IMR-90 (cell line): ENCODE measurements around the gene L1CAM.

ENCODE experiments used
- BHLHE40 ChIP-seq: fragments of 150-350 bp; IDR thresholded peaks from 2 replicates; pipeline ENCODE4 v1.6.1; 2016; ENCODE audit warnings: mild to moderate bottlenecking, low read depth, low read length
- CEBPB ChIP-seq: IDR thresholded peaks from 2 replicates; pipeline ENCODE4 v1.6.1; 2012; ENCODE audit warnings: low read depth, low read length, improper control_type of control experiment
- CTCF ChIP-seq: conservative IDR thresholded peaks from 2 replicates; pipeline ENCODE4 v1.5.1; 2012; ENCODE audit warnings: mild to moderate bottlenecking, low read depth, low read length, improper control_type of control experiment
- FOS ChIP-seq: fragments of 150-350 bp; IDR thresholded peaks from 2 replicates; pipeline ENCODE4 v1.6.1; 2016; ENCODE audit warnings: low read depth, low read length
- MAFK ChIP-seq: IDR thresholded peaks from 2 replicates; pipeline ENCODE4 v1.6.1; 2012; ENCODE audit warnings: low read depth, low read length, improper control_type of control experiment
- MAZ ChIP-seq: IDR thresholded peaks from 2 replicates; pipeline ENCODE4 v1.6.1; 2012; ENCODE audit warnings: low read depth, mild to moderate bottlenecking, low read length, improper control_type of control experiment, moderate library complexity, borderline replicate concordance
- MXI1 ChIP-seq: IDR thresholded peaks from 2 replicates; pipeline ENCODE4 v1.6.1; 2012; ENCODE audit warnings: low read depth, mild to moderate bottlenecking, low read length, moderate library complexity, borderline replicate concordance
- NFE2L2 ChIP-seq: fragments of 150-350 bp; IDR thresholded peaks from 2 replicates; pipeline ENCODE4 v1.6.1; 2016; ENCODE audit warnings: low read depth, mild to moderate bottlenecking, low read length
- POLR2A ChIP-seq: IDR thresholded peaks from 2 replicates; pipeline ENCODE4 v1.6.1; 2012; ENCODE audit warnings: mild to moderate bottlenecking, low read depth, low read length
- RAD21 ChIP-seq: IDR thresholded peaks from 2 replicates; pipeline ENCODE4 v1.6.1; 2012; ENCODE audit warnings: low read length, improper control_type of control experiment
- RFX5 ChIP-seq: IDR thresholded peaks from 2 replicates; pipeline ENCODE4 v1.8.0; 2012; ENCODE audit warnings: low read depth, mild to moderate bottlenecking, low read length, moderate library complexity
- SMC3 ChIP-seq: fragments of 150-350 bp; IDR thresholded peaks from 2 replicates; pipeline ENCODE4 v1.6.1; 2016; ENCODE audit warnings: low read depth, mild to moderate bottlenecking, antibody characterized with exemption, low read length, moderate library complexity
- USF2 ChIP-seq: fragments of 150-350 bp; IDR thresholded peaks from 2 replicates; pipeline ENCODE4 v1.6.1; 2017; ENCODE audit warnings: mild to moderate bottlenecking, antibody characterized with exemption, low read length, low read depth

- TF ChIP-seq CTCF (no peak), RAD21 (no peak), MXI1 (no peak), POLR2A (no peak), MAFK (no peak), CEBPB (no peak), MAZ (no peak), FOS (no peak), NFE2L2 (no peak), USF2 (no peak), SMC3 (no peak), BHLHE40 (no peak), RFX5 (no peak)
These were observed 6.1 kb downstream of the L1CAM start for GRCh38 chrX:153879741-153880439.
